ENCODE results near the gene RAD9A.

RAD9A gene

GRCh38 chr11:67391304-67392182 lies at the start of gene RAD9A:
Gene RAD9A, plus strand, starts transcription at chr11:67391986. Its CDS starts 59 bp downstream, at chr11:67392045.
- DNase-seq (ENCODE audit: low read depth): peak; percentile 91

- DNase-seq (ENCODE audit: low read depth): no peak
Measured at GRCh38 chr11:67344264-67344663, 47.5 kb upstream of the RAD9A start.

- DNase-seq (ENCODE audit: low read depth): no peak
Measured at GRCh38 chr11:67345247-67345919, 46.4 kb upstream of the RAD9A start.

- DNase-seq (ENCODE audit: low read depth): no peak
Measured at GRCh38 chr11:67345920-67346819, 45.6 kb upstream of the RAD9A start.

GRCh38 chr11:67347964-67348749 lies 43.6 kb upstream of the RAD9A start:
- no peak for DNase-seq (ENCODE audit: low read depth)

- DNase-seq (ENCODE audit: low read depth): no peak
Measured at GRCh38 chr11:67349036-67349435, 42.8 kb upstream of the RAD9A start.

GRCh38 chr11:67349457-67349856 lies 42.3 kb upstream of the RAD9A start:
- no peak for DNase-seq (ENCODE audit: low read depth)

GRCh38 chr11:67349928-67350465 lies 41.8 kb upstream of the RAD9A start:
- DNase-seq (ENCODE audit: low read depth): no peak

- peak; percentile 52 for DNase-seq (ENCODE audit: low read depth)
Measured at GRCh38 chr11:67351275-67352005, 40.3 kb upstream of the RAD9A start.

- no peak for DNase-seq (ENCODE audit: low read depth)
Measured at GRCh38 chr11:67352546-67353316, 39.1 kb upstream of the RAD9A start.

- DNase-seq (ENCODE audit: low read depth): peak; percentile 95
Measured at GRCh38 chr11:67353317-67354074, 38.3 kb upstream of the RAD9A start, which contains the start of gene POLD4. Gene POLD4, minus strand, starts transcription at chr11:67353546. Its CDS starts 147 bp downstream, at chr11:67353399.

GRCh38 chr11:67354075-67355022 lies 37.4 kb upstream of the RAD9A start:
- no peak for DNase-seq (ENCODE audit: low read depth)

- no peak for DNase-seq (ENCODE audit: low read depth)
Measured at GRCh38 chr11:67355023-67355793, 36.6 kb upstream of the RAD9A start.

- no peak for DNase-seq (ENCODE audit: low read depth)
Measured at GRCh38 chr11:67355794-67356386, 35.9 kb upstream of the RAD9A start.

GRCh38 chr11:67356387-67356863 lies 35.4 kb upstream of the RAD9A start:
- DNase-seq (ENCODE audit: low read depth): no peak

- DNase-seq (ENCODE audit: low read depth): peak; percentile 53
Measured at GRCh38 chr11:67356864-67357561, 34.8 kb upstream of the RAD9A start.

Data from activated T-cell treated with anti-CD3 and anti-CD28 coated beads for 1 hour (primary cell).